Neural cell (in vitro differentiated cells): ENCODE data around the gene PRR4.

Source experiments
- CTCF ChIP-seq: fragments of 450-650 bp; IDR thresholded peaks from 2 replicates; pipeline ENCODE4 v1.5.1; 2014; ENCODE audit warnings: antibody characterized with exemption, mild to moderate bottlenecking, moderate library complexity; ENCODE audit not compliant: poor library complexity, severe bottlenecking
- EP300 ChIP-seq: fragments of 450-650 bp; conservative IDR thresholded peaks from 2 replicates; pipeline ENCODE4 v1.6.1; 2014; ENCODE audit warnings: antibody characterized with exemption, mild to moderate bottlenecking, moderate library complexity; ENCODE audit not compliant: poor library complexity, severe bottlenecking
- EZH2 ChIP-seq: fragments of 200-600, 300-800 bp; shearing (Covaris generic), sonication (generic); IDR thresholded peaks from 2 replicates; pipeline ENCODE4 v1.6.1; 2014; ENCODE audit warnings: antibody characterized with exemption, low read length, borderline replicate concordance, mild to moderate bottlenecking; ENCODE audit not compliant: insufficient read depth, poor library complexity, severe bottlenecking
- POLR2AphosphoS5 ChIP-seq: IDR thresholded peaks from 2 replicates; pipeline ENCODE4 v1.6.1; 2012
- RAD21 ChIP-seq: fragments of 450-650 bp; conservative IDR thresholded peaks from 2 replicates; pipeline ENCODE4 v1.6.1; 2014; ENCODE audit warnings: antibody characterized with exemption, mild to moderate bottlenecking, moderate library complexity
- REST ChIP-seq: IDR thresholded peaks from 2 replicates; pipeline ENCODE4 v1.6.1; 2012; ENCODE audit warnings: borderline replicate concordance

- TF ChIP-seq CTCF (no peak), RAD21 (no peak), REST (no peak), EP300 (no peak), EZH2 (no peak), POLR2AphosphoS5 (no peak)
These were observed 2.1 kb upstream of the PRR4 start for GRCh38 chr12:10851243-10851858.
